GM21529 (cell line): ENCODE results near the gene FGF11.
"Not testable (repeated sequence)": the region's sequence is repeated elsewhere in the genome, so short reads cannot be mapped to it uniquely, and the experiment has no call there.

Experiments
- ATAC-seq: cut with Tn5 transposase; IDR thresholded peaks from one replicate; pipeline ENCODE4 v1.9.1; 2021; ENCODE audit not compliant: unreplicated experiment

The FGF11 gene

DNA sequence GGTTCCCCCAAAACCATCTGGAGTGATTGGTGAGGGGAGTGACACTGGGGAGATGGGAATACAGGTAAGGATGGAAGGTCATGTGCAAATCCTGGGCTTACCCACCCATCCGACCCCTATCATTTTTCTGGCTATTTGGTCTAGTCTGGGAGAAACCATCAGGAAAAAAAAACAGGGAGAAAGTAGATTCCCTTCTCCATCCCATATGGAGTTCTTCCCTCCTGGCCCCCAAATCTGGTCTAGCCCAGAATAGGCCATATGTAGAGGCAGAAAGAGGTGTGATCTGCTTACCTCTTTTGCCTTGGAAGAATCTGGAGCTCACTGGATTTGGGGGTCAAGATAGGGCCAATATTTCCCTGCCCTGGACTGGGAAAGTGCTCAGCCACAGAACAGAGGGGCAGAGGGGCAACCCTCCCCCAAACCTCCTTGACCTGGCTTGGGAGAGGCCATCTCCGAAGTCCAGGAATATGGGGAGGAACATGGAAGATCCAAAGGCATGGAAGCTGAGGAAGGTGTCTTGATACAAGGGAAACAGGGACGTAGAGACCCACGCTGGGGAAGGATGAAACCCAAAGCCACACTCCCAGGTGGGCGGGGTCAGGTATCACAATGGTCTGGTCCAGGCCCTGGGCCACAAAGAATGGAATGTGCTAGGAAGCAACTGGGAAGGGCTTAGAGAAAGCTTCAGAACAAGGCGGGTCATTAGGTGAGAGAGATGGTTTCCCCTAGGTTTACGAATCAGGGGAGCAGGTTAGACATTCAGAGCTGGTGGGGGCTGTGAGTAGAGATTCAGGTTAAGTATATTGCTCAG, 21.7 kb downstream of the FGF11 start:
- no peak for ATAC-seq

DNA sequence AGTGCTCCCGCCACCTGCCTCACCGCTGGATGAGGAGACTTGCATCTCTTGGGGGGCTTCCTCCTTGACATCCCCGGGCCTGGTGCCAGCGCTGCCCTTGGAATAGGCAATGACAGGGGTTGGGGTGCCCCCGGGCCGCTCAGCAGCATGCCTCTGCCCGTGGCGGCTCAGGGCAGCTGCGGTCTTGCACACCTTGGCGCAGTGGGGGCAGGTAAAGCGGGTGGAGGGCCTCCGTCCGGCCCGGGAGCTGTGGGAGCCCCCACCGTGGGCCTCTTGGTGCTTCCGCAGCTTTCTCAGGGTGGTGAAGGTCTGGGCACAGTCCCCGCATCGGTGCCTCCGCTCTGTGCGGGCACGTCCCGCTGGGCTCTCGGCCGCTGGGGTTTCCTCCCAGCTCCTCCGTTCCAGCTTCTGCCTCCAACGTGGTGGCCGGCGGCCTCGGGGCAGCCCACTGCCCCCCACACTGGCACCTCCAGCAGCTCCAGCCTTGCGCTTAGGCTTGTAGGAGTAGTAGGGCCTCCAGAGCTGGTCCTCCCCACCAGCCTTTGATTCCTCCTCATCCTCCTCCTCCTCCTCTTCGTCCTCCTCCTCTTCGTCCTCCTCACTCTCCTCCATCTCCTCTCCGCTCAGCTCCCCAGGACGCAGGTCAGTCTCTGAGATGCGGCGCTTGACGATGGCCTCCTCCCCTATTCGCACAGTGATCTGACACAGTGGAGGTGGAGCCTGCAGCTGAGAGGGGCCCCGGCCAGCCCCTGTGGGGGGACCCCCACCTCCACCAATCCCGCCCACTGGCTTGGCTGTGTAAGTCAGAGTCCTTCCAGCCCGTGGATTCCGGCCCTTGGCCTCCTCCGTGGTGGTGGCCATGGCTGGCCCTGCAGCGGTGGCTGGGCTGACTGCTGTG, 23.4 kb downstream of the FGF11 start:
- no peak for ATAC-seq

DNA sequence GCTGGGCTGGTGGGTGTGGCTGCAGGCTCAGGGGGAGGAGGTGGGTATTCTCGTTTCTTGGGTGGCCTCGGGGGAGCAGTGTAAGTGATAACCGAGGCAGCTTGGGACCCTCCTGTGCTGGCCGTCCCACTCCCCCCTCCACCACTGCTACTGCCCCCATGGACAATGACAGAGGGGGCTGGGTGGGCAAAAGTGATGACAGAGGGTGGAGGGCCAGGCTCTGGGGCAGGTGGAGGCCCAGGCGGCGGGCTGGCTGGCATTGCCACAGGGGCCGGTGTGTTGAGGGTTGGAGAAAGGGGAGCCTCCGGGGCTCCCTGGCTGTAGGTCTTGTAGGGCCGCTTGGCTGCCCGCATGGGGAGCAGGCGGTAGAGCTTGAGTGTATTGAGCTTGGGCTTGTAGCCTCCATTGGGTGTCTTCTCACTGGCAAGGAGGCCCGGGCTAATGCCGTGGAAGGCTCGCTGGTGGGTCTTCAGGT, 24.1 kb downstream of the FGF11 start:
- no peak for ATAC-seq

DNA sequence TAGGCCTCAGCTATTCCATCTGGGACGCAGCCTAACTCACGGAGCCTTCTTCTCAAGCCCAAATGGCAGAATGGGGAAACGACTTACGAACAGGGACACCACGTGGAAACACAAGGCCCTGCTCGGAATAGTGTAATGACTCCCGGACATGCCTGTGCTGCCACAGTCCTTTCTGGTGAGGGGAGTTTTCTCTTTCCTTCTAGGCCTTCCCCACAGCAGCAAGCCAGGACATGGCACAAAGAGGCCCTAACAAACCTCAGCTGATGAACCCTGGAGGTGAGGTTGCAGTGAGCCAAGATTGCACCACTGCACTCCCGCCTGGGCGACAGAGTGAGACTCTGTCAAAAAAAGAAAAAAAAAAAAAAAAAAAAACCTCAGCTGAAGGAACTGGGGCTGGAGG, 24.8 kb downstream of the FGF11 start:
- ATAC-seq: no peak

DNA sequence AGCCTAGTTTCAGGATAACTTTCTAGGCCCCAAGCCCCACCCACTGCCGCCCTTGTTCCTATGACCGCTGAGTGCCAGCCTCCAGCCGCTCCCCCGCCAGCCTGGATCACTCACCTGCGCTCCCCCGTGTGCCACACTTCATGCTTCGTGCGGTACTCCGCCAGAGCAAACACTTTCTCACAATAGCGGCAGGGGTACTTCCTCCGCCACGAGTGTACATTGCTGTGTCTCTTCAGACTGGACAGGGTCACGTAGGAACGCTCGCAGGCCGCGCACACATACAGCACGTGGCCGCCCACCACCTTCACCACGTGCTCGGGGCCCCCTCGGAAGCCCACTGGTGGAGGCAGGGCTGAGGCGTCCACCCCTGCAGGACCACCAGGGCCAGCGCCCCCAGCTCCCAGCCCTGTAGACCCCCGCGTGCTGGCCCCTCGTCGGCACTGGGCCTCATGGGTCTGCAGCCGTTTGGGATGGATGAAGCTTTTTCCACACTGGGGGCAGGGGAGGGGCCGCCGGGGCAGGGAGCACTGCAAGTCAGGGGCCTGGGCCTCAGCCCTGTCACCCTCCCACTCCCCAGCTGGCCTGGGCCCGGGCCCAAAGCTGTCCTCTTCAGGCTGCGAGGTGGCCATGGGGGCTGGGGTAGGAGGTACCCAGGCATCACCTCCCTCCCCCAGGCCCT, 26.4 kb downstream of the FGF11 start:
- ATAC-seq: no peak

DNA sequence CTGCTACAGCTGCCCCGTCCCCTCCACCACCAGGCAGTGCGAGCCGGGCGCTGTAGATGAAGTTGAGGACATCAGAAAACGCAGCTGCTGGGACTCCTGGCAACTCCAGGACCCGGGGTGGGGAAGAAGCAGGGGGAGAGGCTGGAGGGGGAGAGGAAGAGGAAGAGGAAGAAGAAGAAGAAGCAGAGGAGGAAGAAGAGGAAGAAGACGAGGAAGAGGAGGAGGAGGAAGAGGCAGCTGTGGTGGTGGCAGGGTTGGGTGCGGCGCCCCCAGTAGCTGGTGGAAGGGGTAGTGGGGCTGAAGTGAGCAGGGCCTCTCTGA, 27.0 kb downstream of the FGF11 start:
- no peak for ATAC-seq

DNA sequence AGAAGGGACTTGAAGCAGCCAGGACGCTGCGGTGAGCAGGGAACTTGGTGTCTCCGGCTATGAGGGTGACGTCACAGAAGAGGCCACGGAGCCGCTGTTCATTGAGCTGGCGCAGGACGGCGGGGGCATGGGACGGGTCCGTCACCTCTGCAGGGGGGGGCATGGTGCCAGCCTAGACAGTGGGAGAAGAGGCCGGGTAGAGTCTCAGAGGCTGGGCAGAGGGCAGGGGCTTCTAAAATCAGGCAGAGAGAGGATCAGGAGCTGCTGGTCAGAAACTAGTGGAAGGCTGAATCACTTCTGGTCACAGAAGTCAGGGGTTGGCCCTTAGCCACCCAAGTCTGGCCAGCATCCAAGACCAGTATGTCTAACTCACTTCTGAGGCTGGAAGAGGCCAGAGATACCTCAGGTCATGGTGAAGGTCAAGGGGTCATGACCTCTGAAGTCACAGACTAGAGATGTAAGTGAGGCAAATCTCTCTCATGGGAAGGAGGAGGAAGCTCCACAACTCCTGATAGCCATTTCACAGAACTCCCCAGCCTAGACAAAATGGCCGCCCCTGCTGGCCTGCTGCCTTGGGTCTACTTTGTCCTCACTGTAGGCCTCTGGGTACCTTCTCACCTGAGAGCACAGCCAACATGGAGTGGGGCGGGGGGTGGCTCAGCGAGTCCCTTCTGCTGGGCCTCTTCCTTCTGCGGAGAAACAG, 27.5 kb downstream of the FGF11 start:
- no peak for ATAC-seq

DNA sequence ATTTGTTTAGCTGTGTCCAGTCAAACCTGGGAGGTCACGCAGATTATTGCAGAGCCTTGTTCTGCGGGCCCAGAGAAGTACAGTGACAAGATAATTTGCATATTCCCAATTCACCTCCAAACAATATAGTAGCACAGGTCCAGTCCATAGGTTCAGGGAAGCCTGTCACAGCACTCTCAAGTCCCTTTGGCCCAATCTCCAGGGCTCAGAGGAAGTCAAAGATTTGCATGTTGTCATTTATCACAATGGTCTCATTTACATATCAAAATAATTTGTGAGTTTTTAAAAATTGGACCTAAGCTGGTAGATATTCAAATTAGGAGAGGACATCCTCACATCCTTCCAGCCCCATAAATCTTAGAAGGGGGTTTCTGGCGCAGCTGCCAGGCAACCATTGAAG, 28.2 kb downstream of the FGF11 start:
- ATAC-seq: no peak

DNA sequence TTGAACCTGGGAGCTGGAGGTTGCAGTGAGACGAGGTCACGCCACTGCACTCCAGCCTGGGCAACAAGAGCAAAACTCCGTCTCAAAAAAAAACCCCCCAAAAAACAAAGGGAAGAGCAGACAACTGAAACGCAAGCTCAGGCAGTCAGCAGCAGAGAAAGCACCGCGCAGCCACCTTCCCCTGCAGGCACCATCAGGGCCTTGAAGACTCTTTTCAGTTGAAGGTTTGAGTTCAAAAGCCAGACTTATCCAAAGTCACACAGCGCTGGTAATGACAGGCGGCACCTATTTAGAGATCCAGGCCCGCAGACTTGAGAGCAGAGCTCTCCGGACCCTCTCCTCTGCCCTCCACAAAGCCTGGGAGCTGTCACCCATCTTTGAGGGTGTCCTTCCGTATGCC, 29.0 kb downstream of the FGF11 start:
- no peak for ATAC-seq

DNA sequence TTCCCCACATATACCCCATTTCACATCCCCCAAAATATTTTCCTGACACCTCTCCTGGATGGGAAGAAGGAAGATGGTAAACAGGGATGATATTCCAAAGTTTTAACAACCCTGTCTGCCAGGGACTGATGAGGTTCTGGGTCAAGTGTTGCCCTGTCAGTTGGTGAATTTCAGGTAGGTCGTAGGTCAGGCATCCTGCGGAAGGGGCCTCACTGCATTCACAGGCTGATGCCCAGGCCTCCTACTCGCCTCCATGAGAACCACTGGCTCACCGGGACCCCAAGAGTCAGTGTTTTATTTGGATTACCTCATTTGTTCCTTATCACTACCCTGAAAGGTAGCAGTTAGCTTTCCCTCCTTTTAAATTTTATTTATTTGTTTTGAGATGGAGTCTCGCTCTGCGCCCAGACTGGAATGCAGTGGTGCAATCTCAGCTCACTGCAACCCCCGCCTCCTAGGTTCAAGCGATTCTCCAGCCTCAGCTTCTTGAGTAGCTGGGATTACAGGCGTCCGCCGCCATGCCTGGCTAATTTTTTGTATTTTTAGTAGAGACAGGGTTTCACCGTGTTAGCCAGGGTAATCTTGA, 29.6 kb downstream of the FGF11 start:
- no peak for ATAC-seq

DNA sequence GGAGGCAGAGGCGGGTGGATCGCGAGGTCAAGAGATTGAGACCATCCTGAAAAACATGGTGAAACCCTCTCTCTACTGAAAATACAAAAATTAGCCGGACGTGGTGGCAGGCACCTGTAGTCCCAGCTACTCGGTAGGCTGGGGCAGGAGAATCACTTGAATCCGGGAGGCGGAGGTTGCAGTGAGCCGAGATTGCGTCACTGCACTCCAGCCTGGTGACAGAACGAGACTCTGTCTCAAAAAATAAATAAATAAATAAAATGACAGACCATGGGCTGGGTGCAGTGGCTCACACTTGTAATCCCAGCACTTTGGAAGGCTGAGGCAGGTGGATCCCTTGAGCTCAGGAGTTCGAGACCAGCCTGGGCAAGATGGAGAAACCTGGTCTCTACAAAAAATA, 30.5 kb downstream of the FGF11 start:
- not testable (repeated sequence) for ATAC-seq

DNA sequence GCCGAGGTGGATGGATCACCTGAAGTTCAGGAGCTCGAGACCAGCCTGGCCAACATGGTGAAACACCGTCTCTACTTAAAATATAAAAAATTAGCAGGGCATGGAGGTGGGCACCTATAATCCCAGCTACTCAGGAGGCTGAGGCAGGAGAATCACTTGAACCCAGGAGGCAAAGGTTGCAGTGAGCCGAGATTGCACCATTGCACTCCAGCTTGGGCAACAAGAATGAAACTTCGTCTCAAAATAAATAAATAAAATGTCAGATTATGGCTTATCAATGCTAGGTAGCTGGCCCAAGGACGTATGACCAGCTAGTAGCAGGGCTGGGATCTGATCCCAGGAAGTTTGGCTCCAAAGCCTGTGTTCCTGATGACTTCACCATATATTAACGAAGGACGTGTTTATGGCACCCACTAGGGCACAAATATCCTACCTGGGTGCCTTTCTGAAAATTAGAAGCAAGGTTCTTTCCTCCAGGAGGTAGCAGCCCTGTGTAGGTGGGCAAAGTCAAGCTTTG, 31.2 kb downstream of the FGF11 start:
- not testable (repeated sequence) for ATAC-seq

DNA sequence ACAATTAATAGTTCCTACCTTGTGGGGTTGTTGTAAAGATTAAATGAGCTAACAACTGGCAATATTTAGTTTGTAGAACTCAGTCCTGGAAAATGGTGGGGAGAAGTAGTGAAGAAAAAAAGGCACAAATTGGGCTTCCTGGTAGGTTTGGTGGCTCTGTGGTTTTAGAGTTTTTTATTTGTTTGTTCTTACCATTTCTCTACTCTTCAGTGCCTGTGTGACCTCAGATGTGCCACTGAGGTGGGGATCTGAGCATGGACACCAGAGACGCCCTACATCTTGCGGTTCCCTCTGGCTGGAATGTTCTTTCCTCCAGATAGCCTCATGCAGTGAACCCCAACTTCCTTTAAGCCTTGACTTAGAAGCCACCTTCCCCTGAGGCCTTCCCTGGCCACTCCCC, 32.4 kb downstream of the FGF11 start:
- no peak for ATAC-seq

DNA sequence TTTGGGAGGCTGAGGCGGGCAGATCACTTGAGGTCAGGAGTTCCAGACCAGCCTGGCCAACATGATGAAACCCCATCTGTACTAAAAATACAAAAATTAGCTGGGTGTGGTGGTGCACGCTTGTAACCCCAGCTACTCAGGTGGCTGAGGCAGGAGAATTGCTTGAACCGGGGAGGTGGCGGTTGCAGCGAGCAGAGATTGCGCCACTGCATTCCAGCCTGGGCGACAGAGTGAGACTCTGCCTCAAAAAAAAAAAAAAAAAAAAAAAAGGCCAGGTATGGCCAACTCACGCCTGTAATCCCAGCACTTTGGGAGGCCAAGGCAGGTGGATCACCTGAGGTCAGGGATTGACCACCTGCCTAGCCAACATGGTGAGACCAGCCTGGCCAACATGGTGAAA, 35.5 kb downstream of the FGF11 start:
- ATAC-seq: not testable (repeated sequence)

DNA sequence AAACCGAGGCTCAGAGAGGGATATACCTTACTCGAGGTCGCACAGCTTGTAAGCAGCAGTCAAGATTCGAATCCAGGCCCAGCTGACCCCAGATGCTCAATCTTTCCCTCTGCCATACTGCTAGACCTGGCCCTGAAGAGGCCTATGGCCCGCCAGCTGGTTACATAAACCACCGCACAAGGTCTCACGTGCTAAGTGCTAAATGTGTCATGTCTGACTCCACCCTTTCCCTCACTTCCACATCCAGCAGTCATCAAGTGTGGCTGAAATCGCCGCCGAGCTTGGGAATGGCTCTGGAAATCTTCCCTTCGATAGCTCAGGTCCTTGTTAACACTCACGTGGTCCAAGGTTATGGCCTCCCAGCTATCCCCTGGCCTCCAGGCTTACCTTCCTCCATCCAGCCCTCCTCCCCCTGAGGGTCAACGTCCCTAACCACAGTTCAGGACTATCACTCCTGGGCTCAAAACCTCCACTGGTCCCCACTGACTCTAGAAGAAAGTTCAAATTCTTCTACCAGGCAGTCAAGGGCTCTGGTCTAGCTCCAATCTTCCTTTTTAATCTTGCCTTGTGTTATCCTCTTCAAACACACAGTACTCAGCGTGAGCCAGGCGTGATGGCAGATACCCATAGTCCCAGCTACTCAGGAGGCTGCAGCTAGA, 36.6 kb downstream of the FGF11 start:
- no peak for ATAC-seq

DNA sequence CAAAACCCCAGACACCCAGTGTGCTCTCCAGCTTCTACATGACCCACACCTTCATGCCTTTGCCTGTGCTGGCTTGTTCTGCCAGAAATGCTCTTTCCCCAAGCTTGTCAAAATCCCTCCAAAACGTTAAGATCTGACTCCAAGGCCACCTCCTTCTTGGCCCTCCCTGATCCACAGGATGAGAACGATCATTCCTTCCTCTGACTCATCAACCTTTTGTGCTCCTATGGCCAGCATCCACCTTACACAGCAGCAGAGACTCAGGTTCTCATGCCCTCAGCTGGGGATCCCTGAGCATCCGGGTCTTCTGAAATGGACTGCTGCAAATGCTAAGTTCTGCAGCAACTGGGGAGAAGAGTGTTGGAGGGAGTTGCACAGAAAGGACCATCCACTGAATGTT, 37.2 kb downstream of the FGF11 start:
- no peak for ATAC-seq

DNA sequence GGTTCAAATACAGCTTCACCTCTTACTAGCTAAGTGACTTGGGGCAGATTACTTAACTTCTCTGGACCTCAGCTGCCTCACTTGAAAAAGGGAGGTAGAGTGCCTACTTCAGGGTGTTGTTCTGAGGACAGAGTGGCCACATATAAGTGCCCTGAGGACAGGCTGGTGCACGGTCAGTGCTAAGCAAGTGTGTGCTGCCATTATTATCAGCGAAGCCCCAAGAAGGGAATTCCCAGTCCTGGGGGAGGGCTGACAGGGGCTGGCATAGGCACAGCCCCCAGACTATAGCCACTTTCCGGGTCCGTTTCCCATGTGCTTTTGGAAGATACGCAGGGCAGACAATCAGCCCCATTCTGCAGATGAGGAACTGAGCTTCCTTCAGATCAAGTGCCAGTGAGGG, 37.6 kb downstream of the FGF11 start:
- no peak for ATAC-seq

DNA sequence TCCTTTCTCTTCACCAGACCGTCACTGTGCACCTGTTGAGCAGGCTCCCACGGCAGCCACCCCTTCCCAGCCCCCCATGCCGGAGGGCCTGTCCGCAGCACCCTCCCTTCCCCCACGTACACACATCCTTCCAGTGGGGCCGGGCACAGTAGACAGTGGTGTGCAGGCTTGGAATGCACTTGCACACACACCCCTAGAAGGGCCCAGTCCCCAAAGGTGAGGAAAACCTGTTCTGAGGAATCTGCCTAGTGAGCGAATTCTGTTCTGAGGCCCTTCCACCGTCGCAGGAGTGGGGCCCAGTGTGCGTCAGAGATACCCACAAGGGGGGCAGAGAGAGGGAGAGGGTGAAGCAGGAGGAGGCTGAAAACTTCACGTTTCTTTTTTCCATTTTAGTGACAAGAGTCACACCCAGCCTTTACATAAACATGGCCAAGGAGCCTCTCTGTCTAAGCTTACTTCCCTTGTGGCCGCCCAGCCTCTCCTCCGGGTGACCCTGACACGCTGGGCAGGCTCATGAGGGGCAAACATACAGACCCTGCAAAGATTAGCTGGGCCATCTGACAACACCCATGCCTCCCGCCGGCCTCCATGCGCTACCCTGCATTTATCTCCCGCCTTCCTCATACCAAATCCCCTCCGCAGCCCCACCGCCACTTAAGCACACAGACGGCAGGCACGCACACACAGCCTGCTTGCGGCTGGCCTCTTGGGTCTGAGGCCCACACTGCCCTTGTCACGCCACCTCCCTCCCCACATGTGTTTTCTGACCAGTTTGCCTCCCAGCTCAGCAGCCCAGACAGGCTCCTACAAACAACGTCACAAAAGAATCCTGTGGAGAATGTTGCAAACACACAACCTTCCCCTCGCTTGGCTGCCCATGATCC, 38.3 kb downstream of the FGF11 start:
- ATAC-seq: no peak
